GM18858 (cell line): Measurements from ENCODE around the gene ANK2.
A peak's percentile ranks its signal among the peaks of the same experiment; 100 is the strongest.

Source experiments
- ATAC-seq: cut with Tn5 transposase; IDR thresholded peaks from one replicate; pipeline ENCODE4 v1.9.1; 2021; ENCODE audit not compliant: unreplicated experiment

Gene ANK2

GRCh38 chr4:113325876-113326615, 276.6 kb downstream of the ANK2 start:
- ATAC-seq, result no peak

GRCh38 chr4:113327494-113327893, 278.0 kb downstream of the ANK2 start:
- ATAC-seq, result no peak

- no peak for ATAC-seq
These were observed 279.1 kb downstream of the ANK2 start for GRCh38 chr4:113328514-113328913.

- ATAC-seq, result no peak
These were observed 280.7 kb downstream of the ANK2 start for GRCh38 chr4:113330200-113330599.

GRCh38 chr4:113331811-113332210, 282.4 kb downstream of the ANK2 start:
- no peak for ATAC-seq

GRCh38 chr4:113332701-113333100, 283.2 kb downstream of the ANK2 start:
- no peak for ATAC-seq

GRCh38 chr4:113335746-113336145, 286.3 kb downstream of the ANK2 start:
- no peak for ATAC-seq

- ATAC-seq, result no peak
These were observed 287.1 kb downstream of the ANK2 start for GRCh38 chr4:113336556-113336955.

- no peak for ATAC-seq
These were observed 290.0 kb downstream of the ANK2 start for GRCh38 chr4:113339430-113339813.

- ATAC-seq, result no peak
These were observed 294.6 kb downstream of the ANK2 start for GRCh38 chr4:113344100-113344499.

- ATAC-seq, result no peak
These were observed 297.8 kb downstream of the ANK2 start for GRCh38 chr4:113347245-113347644.

GRCh38 chr4:113349430-113349829, 300.0 kb downstream of the ANK2 start:
- peak; percentile 43 for ATAC-seq

GRCh38 chr4:113350576-113350975, 301.1 kb downstream of the ANK2 start:
- no peak for ATAC-seq

GRCh38 chr4:113355550-113356371, 306.3 kb downstream of the ANK2 start:
- ATAC-seq, result peak; percentile 97

GRCh38 chr4:113356453-113356852, 307.0 kb downstream of the ANK2 start:
- ATAC-seq, result no peak

- ATAC-seq, result no peak
These were observed 309.3 kb downstream of the ANK2 start for GRCh38 chr4:113358784-113359183.

- no peak for ATAC-seq
These were observed 315.9 kb downstream of the ANK2 start for GRCh38 chr4:113365377-113365776.

GRCh38 chr4:113368056-113368455, 318.6 kb downstream of the ANK2 start:
- no peak for ATAC-seq

- no peak for ATAC-seq
These were observed 321.7 kb downstream of the ANK2 start for GRCh38 chr4:113371111-113371510.

- ATAC-seq, result no peak
These were observed 326.7 kb downstream of the ANK2 start for GRCh38 chr4:113375964-113376666.

GRCh38 chr4:113378836-113379235, 329.4 kb downstream of the ANK2 start:
- ATAC-seq, result no peak

- no peak for ATAC-seq
These were observed 333.3 kb downstream of the ANK2 start for GRCh38 chr4:113382704-113383103.
